ENCODE results near the gene ARIH1. TPM values are rescaled to one million over a fixed set of nuclear protein-coding genes. Genes with fewer than 3 reads are reported as not detected.

The ARIH1 gene
- total RNA-seq, 1 experiment from 2014 or later = 209 TPM

DNA sequence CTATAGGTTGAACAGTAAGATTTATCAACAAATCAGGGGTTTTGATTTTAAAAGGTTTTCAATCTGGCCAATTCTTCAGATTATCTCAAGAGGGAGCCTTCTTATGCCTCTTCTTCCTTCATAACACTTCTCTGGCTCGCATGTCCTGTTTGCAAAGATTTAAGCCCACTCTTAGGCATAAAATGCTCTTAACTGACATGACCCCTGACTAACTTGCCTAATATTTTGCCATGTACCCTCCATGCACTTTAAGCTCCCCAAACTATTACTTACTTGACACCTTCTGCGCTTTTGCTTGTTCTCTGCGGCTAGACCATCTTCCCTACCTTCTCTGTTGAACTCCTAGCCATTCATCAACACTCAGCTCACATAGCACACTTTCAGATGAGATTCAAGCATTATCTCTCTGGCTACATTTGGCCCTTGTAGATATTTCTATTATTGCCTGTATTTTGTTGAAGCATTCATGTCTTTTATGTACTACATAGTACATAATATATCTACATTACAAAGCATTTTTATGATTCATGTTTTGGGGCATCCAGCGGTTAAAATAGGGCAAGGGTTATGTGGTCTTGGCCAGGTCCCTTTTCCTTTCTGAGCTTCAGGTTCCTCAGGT lies 1.0 kb upstream of the ARIH1 start (continued):
- TF ChIP-seq, protein P1, sequence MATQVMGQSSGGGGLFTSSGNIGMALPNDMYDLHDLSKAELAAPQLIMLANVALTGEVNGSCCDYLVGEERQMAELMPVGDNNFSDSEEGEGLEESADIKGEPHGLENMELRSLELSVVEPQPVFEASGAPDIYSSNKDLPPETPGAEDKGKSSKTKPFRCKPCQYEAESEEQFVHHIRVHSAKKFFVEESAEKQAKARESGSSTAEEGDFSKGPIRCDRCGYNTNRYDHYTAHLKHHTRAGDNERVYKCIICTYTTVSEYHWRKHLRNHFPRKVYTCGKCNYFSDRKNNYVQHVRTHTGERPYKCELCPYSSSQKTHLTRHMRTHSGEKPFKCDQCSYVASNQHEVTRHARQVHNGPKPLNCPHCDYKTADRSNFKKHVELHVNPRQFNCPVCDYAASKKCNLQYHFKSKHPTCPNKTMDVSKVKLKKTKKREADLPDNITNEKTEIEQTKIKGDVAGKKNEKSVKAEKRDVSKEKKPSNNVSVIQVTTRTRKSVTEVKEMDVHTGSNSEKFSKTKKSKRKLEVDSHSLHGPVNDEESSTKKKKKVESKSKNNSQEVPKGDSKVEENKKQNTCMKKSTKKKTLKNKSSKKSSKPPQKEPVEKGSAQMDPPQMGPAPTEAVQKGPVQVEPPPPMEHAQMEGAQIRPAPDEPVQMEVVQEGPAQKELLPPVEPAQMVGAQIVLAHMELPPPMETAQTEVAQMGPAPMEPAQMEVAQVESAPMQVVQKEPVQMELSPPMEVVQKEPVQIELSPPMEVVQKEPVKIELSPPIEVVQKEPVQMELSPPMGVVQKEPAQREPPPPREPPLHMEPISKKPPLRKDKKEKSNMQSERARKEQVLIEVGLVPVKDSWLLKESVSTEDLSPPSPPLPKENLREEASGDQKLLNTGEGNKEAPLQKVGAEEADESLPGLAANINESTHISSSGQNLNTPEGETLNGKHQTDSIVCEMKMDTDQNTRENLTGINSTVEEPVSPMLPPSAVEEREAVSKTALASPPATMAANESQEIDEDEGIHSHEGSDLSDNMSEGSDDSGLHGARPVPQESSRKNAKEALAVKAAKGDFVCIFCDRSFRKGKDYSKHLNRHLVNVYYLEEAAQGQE (IDR thresholded peaks at IDR 0.05; ENCODE audit: low read depth) = no peak
- TF ChIP-seq ELF1 (IDR thresholded peaks at IDR 0.05; ENCODE audit: borderline replicate concordance, low read depth) = no peak
- TF ChIP-seq, protein P2, sequence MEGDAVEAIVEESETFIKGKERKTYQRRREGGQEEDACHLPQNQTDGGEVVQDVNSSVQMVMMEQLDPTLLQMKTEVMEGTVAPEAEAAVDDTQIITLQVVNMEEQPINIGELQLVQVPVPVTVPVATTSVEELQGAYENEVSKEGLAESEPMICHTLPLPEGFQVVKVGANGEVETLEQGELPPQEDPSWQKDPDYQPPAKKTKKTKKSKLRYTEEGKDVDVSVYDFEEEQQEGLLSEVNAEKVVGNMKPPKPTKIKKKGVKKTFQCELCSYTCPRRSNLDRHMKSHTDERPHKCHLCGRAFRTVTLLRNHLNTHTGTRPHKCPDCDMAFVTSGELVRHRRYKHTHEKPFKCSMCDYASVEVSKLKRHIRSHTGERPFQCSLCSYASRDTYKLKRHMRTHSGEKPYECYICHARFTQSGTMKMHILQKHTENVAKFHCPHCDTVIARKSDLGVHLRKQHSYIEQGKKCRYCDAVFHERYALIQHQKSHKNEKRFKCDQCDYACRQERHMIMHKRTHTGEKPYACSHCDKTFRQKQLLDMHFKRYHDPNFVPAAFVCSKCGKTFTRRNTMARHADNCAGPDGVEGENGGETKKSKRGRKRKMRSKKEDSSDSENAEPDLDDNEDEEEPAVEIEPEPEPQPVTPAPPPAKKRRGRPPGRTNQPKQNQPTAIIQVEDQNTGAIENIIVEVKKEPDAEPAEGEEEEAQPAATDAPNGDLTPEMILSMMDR (IDR thresholded peaks at IDR 0.05 in 2 of 3, conservative IDR thresholded peaks at IDR 0.05 in 1 of 3; ENCODE audit: borderline replicate concordance in 1 of 3, insufficient read depth in 1 of 3, low read depth in 2 of 3, low read length in 2 of 3) = no peak
- TF ChIP-seq FOSL1 (IDR thresholded peaks at IDR 0.05; ENCODE audit: low read depth) = no peak

DNA sequence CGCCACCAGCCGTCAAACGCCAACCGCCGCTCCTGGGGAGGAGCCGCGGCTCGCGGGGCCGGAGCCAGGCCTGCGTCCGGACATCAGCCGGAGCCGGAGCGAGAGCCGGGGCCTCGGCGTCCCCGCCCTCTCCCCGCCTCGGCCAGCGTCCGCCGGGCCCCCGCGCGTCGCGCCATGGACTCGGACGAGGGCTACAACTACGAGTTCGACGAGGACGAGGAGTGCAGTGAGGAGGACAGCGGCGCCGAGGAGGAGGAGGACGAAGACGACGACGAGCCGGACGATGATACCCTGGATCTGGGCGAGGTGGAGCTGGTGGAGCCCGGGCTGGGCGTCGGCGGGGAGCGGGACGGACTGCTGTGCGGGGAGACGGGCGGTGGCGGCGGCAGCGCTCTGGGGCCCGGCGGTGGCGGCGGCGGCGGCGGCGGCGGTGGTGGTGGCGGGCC lies 359 bp downstream of the ARIH1 start:
- ChIA-PET CTCF (interaction anchor here (1.1 kb wide), 1 partner anchor 12 kb away, joined by 5 read pairs; no protein-coding TSS in a partner anchor), RAD21 (ENCODE audit: low non-redundant PET in 1 of 2, low total read pairs in 2 of 2, uncharacterized antibody in 2 of 2, unreplicated experiment in 2 of 2) (no interaction called here), POLR2A (no interaction called here)
- peaks cover 16 to 20% of the 10 kb centered on the region in 2 experiments; a peak in 3 of 4 replicates for H3K36me3 ChIP-seq (ENCODE audit: control insufficient read depth in 1 of 2, insufficient read depth in 2 of 2, low read length in 2 of 2)
- peaks cover 52% of the 10 kb centered on the region for H3K79me2 ChIP-seq (ENCODE audit: insufficient read depth, low read length)
- TF ChIP-seq JUND (IDR thresholded peaks at IDR 0.05) (no peak), ZFX (IDR thresholded peaks at IDR 0.05) (peak; percentile 6; the same call in 1 of the 2 replicates), POLR2A (IDR thresholded peaks at IDR 0.05; ENCODE audit: borderline replicate concordance, extremely low read depth, insufficient read depth, insufficient read length) (no peak)
- H4K20me1 ChIP-seq (ENCODE audit: insufficient read depth) = peaks cover 12% of the 10 kb centered on the region; the same call in 1 of the 2 replicates
- H2AFZ ChIP-seq (ENCODE audit: low read depth, low read length, poor library complexity, severe bottlenecking) = no peak overlapping the region
- H3K9me2 ChIP-seq (ENCODE audit: insufficient read depth) = no peaks in the 10 kb centered on the region
- H3K4me1 ChIP-seq (ENCODE audit: control insufficient read depth in 1 of 2, insufficient read depth in 2 of 2, low read length in 2 of 2) = peaks cover 8 to 18% of the 10 kb centered on the region in 2 experiments; a peak in 3 of 4 replicates
- ATAC-seq (peak; percentile 49), DNase-seq (ENCODE audit: low read depth, low spot score) (no peak)
- intact Hi-C loops (cut with micrococcal nuclease) = loop anchor here (10.0 kb wide), 1 partner anchor 240 kb away; the partner anchor contains the start of gene PKM
- H3K27me3 ChIP-seq (ENCODE audit: insufficient read depth, low read length) = no peaks in the 10 kb centered on the region
- peak overlapping the region; percentile 88 for H3K9ac ChIP-seq (ENCODE audit: low read length)
- H3K4me2 ChIP-seq (ENCODE audit: low read length) = peak overlapping the region; percentile 93
- peak overlapping the region; percentile 83 to 89 for H3K4me3 ChIP-seq (replicated peaks in 1 of 2; ENCODE audit: low read depth in 1 of 2, low read length in 2 of 2)
- peak overlapping the region; percentile 92 for H3K27ac ChIP-seq (ENCODE audit: low read depth, low read length)
- no TSS peak for BruUV-seq (replicated peaks)
- no peaks in the 10 kb centered on the region for H3K9me3 ChIP-seq (ENCODE audit: control insufficient read depth in 1 of 2, insufficient read depth in 1 of 2, low read depth in 1 of 2, low read length in 2 of 2)

Data from HCT116 (cell line).